Measurements from ENCODE around the gene AOPEP.

The AOPEP gene

GRCh38 chr9:94927048-94927761 lies 200.7 kb downstream of the AOPEP start:
- H3K4me3 ChIP-seq (ENCODE audit: low read depth, low read length): no peak overlapping the region
- no peaks in the 10 kb centered on the region for H3K36me3 ChIP-seq (replicated peaks)
- no peaks in the 10 kb centered on the region for H3K27me3 ChIP-seq (replicated peaks)
- no peak for DNase-seq
- H3K27ac ChIP-seq: no peak overlapping the region
- in situ Hi-C loops (cut with HindIII; ENCODE audit: low pct_ligation_motif_present, low sequenced_read_pairs): no loop called here
- no peak for TF ChIP-seq CTCF (IDR thresholded peaks at IDR 0.05; ENCODE audit: low read depth, low read length, missing control alignments)

DNA sequence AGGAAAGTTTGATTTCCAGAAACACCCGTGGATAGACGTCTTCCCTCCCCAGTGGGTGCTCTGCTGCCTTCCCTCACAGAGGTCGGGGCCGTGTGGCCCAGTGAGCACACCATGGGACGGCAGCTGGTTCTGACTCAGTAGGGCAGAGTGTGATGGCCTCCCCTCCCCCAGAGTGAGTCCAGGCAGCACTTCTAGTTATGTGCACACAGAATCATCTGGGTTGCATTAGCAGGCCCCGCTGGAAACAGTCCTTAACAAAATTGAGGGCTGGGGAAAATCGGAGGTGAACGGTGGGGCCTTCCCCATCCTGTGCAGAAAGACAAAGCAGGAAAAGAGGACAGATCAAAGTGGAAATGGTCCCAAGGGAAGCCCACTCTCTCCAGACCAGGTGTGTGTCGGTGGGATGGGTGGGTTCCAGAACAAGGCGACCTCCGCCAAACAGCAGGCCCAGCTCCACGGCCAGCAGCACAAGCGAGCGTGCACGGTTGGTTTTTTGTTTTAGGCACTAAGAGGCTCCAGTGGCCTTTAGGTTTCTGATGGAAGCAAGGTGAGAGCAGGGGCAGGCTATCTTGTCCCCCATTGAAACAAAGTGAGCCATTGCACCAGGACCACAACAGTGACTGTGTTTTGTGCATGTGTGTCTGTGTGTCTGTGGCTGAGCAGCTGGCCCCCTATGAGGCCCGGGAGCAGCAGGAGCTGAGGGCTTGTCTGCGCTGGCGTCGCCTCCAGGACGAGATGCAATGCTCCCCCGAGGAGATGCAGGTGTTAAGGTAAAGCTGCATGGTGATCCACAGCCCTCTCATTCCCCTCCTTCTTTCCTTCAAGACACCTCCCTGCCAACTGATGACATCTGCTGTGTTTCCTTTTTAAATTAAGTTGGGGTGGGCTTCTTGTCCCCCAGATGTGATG lies 201.5 kb downstream of the AOPEP start:
- no peak for DNase-seq
- Histone ChIP-seq H3K27me3 (replicated peaks) (no peaks in the 10 kb centered on the region), H3K36me3 (replicated peaks) (no peaks in the 10 kb centered on the region), H3K4me3 (ENCODE audit: low read depth, low read length) (no peak overlapping the region), H3K27ac (peak overlapping the region; percentile 73)
- no peak for TF ChIP-seq CTCF (IDR thresholded peaks at IDR 0.05; ENCODE audit: low read depth, low read length, missing control alignments)
- in situ Hi-C loops (cut with HindIII; ENCODE audit: low pct_ligation_motif_present, low sequenced_read_pairs): no loop called here

DNA sequence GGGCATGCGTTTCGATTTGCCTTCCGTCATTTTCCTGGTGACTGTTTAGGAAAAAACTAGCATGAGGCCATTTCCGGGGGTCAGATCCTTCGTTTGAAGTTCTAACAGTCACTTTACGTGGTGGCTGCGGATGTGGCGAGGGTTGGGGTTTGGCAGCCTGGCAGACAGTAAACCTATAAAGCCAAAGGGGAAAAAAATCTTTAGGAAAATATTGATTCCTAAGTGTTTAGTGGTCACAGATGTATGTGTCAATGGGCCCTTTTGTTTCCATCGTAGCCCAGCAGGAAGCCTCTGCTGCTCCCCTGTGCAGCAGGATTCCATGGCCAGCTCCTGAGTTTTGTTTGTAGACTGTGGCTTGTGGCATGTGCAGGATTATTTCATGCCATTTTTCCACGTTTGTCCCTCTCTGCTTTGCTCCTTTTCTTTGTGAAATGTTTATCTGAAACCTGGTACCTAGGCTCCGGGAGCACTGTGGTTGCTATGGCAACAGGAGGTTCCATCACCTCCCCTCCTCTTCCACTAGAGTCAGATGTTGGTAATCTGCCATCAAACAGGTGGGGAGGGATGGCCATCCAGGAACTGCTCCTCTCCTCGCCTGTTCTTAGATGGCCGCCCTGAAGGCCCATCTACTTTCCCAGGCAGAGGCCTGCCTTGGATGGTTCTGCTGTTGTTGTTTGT lies 202.3 kb downstream of the AOPEP start:
- Histone ChIP-seq H3K27me3 (replicated peaks) (no peaks in the 10 kb centered on the region), H3K4me3 (ENCODE audit: low read depth, low read length) (no peak overlapping the region), H3K27ac (peak overlapping the region; percentile 73), H3K36me3 (replicated peaks) (no peaks in the 10 kb centered on the region)
- DNase-seq: no peak
- no peak for TF ChIP-seq CTCF (IDR thresholded peaks at IDR 0.05; ENCODE audit: low read depth, low read length, missing control alignments)
- in situ Hi-C loops (cut with HindIII; ENCODE audit: low pct_ligation_motif_present, low sequenced_read_pairs): no loop called here

- in situ Hi-C loops (cut with HindIII; ENCODE audit: low pct_ligation_motif_present, low sequenced_read_pairs): no loop called here
- Histone ChIP-seq H3K4me3 (ENCODE audit: low read depth, low read length) (no peak overlapping the region), H3K27ac (peak overlapping the region; percentile 73), H3K27me3 (replicated peaks) (no peaks in the 10 kb centered on the region), H3K36me3 (replicated peaks) (no peaks in the 10 kb centered on the region)
- TF ChIP-seq CTCF (IDR thresholded peaks at IDR 0.05; ENCODE audit: low read depth, low read length, missing control alignments): no peak
- DNase-seq: peak; percentile 80
These were observed 202.9 kb downstream of the AOPEP start for GRCh38 chr9:94929369-94929756.

DNA sequence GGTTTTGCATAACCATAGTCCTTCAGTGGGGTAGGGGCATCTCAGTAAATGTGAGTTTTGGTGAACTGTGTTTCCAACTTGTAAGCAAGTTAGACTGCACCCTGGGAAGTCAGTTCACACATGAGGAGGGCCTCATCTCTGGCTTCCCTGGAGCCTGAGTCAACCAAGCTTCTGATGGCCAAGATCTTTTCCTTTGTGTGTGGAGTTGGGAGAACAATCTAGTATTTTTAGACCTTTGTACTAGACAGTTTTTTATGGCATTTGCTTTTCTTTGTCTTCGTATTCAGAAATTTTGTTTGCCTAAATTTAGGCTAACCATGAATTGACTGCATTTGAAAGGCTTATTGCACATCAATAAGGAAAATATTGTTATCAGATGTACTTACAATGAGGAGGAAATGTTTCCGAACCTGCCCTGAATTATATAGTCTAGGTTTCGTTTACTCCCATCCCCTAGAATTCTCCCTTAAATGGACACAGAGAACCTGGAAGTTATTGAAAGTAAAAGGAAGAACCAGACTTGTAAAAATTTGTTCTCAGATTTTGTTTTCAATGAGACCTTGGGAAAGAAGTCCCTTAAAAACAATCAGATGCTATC lies 204.6 kb downstream of the AOPEP start:
- H3K36me3 ChIP-seq (replicated peaks): no peaks in the 10 kb centered on the region
- TF ChIP-seq CTCF (IDR thresholded peaks at IDR 0.05; ENCODE audit: low read depth, low read length, missing control alignments): no peak
- in situ Hi-C loops (cut with HindIII; ENCODE audit: low pct_ligation_motif_present, low sequenced_read_pairs): no loop called here

More for the DNA sequence above, 204.6 kb downstream of the AOPEP start:
- Histone ChIP-seq H3K4me3 (ENCODE audit: low read depth, low read length) (no peak overlapping the region), H3K27me3 (replicated peaks) (no peaks in the 10 kb centered on the region), H3K27ac (no peak overlapping the region)
- no peak for DNase-seq

Measured in brain microvascular endothelial cell (primary cell).